GM20000 (cell line): ENCODE data around the gene SELE.
A peak's percentile ranks its signal among the peaks of the same experiment; 100 is the strongest.
"Not testable (repeated sequence)": the region's sequence is repeated elsewhere in the genome, so short reads cannot be mapped to it uniquely, and the experiment has no call there.

Experiments used
- DNase-seq: peaks from one replicate; pipeline ENCODE4 v3.0.0; 2012; ENCODE audit warnings: low spot score
- TF ChIP-seq, protein P1 (sequence below): IDR thresholded peaks from 2 replicates; pipeline ENCODE4 v1.5.1; 2012; ENCODE audit warnings: mild to moderate bottlenecking, control low read depth; ENCODE audit errors: extremely low read depth, missing control alignments

The SELE gene

GRCh38 chr1:169724168-169724567, 9.7 kb downstream of the SELE start:
- DNase-seq, result no peak

DNA sequence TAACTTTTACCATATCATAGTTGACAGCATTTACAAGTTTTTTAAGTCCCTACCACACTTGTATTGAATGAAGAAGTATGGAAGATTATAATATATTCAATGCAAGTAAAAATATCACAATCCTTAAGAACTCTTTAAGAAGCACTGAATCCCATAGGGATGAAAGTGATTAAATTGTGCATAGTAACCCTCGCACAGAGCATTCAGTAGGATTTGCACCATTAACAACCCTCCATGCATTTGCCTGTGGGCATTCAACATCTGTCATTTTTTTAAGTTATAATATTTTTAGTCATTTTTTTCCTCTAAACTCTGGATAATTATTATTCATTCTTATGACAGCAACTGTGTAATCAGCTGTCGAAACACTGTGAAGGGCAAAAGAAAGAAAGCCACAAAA, 10.1 kb downstream of the SELE start:
- TF ChIP-seq, protein P1, sequence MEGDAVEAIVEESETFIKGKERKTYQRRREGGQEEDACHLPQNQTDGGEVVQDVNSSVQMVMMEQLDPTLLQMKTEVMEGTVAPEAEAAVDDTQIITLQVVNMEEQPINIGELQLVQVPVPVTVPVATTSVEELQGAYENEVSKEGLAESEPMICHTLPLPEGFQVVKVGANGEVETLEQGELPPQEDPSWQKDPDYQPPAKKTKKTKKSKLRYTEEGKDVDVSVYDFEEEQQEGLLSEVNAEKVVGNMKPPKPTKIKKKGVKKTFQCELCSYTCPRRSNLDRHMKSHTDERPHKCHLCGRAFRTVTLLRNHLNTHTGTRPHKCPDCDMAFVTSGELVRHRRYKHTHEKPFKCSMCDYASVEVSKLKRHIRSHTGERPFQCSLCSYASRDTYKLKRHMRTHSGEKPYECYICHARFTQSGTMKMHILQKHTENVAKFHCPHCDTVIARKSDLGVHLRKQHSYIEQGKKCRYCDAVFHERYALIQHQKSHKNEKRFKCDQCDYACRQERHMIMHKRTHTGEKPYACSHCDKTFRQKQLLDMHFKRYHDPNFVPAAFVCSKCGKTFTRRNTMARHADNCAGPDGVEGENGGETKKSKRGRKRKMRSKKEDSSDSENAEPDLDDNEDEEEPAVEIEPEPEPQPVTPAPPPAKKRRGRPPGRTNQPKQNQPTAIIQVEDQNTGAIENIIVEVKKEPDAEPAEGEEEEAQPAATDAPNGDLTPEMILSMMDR, result no peak
- no peak for DNase-seq

More at GRCh38 chr1:169724168-169724567, 9.7 kb downstream of the SELE start:
- TF ChIP-seq, protein P1, result no peak

GRCh38 chr1:169722779-169723178, 11.1 kb downstream of the SELE start:
- no peak for DNase-seq
- TF ChIP-seq, protein P1, result no peak

DNA sequence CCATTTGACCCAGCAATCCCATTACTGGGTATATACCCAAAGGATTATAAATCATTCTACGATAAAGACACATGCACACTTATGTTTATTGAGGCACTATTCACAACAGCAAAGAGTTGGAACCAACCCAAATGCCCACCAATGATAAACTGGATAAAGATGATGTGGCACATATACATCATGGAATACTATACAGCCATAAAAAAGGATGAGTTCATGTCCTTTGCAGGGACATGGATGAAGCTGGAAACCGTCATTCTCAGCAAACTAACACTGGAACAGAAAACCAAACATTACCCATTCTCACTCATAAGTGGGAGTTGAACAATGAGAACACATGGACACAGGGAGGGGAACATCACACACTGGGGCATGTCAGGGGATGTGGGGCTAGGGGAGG, 18.8 kb downstream of the SELE start:
- DNase-seq, result not testable (repeated sequence)

DNA sequence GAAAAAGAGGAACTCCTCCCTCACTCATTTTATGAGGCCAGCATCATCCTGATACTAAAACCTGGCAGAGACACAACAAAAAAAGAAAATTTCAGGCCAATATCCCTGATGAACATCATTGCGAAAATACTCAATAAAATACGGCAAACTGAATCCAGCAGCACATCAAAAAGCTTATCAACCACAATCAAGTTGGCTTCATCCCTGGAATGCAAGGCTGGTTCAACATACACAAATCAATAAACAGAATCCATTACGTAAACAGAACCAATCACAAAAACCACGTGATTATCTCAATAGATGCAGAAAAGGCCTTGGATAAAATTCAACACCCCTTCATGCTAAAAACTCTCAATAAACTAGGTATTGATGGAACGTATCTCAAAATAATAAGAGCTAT, 20.8 kb downstream of the SELE start:
- not testable (repeated sequence) for DNase-seq

DNA sequence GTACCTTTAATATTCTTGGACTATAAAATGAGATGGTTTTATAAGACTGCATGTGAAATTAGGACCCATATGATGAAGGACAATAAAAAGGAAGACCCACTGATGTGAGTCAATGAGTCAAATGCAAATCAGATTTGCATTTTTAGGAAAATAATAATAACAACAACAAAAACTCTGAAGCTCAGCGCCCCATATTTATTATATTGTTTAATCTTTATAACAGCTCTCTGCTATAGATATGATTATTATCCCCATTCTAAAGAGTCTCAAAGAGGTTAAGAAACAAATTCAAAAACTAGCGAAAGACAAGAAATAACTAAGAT, 21.6 kb downstream of the SELE start:
- DNase-seq, result no peak
- TF ChIP-seq, protein P1, result no peak

DNA sequence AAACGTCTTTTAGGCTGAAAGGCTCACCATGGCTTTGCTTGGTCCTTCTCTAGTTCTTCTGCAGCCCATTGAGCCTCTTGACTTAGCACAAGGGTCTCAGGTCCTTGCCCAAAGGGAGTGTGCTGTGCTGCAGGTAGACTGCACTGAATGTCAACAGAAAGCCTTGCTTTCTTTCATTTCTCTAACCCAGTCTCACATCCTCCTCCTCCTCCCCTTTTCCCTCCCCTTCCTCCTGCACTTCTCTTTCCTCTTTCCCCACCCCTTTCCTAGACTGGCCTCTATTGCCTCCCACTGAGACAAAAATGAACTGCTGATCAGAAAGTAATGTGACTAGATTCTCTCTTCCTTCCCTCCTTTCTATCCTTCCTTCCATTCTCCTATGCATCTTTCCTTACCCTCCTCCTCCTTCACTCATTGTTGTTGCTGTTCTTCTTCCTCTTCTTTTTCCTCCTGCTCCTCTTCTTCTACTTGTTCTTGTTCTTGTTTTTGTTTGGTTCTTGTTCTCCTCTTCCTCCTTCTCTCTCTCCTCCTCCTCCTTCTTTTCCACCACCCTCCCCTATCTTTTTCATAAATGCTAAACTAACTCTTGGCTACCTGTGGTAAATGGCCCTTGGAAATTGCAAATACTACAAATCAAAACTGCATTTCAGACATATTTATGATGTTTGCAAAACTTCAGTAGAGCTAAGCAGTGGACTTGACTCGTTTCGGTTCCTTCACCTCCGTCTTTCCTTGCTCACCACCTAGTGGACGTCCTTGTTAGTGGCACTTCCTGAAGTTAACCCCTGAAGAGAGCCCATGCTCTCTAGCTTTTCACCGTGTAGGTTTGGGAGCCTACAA, 22.2 kb downstream of the SELE start, which contains the start of gene SELL:
SELL (minus strand) TSS at position 152 of the 840 bp plus-strand sequence; CDS start at position 30, 122 bp downstream.
- DNase-seq, result peak; percentile 65
- TF ChIP-seq, protein P1, result peak; percentile 84

DNA sequence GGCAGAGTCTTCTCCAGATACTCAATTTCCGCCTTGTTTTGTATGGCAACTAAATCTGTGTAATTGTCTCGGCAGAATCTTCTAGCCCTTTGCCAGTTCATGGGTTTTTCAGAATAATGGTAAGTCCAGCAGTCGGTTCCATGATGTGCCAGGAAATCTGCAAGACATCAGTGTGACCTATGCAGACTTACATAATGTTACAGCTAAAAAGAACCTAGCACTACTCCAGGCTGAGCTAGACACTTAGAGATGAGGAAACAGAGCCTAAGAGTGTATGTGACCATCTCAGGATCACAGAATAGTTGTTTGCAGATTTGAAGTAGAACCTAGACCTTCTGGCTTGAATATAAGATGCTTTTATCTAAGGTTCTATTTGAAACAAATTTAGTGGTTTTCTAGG, 25.2 kb downstream of the SELE start:
- TF ChIP-seq, protein P1, result no peak
- no peak for DNase-seq
